Measurements from ENCODE around the gene EIF4H. TPM values are rescaled to one million over a fixed set of nuclear protein-coding genes. Genes with fewer than 3 reads are reported as not detected.

Gene EIF4H
- total RNA-seq, 4 donors from 2014 or later, result 212 to 351 (median 309) TPM

DNA sequence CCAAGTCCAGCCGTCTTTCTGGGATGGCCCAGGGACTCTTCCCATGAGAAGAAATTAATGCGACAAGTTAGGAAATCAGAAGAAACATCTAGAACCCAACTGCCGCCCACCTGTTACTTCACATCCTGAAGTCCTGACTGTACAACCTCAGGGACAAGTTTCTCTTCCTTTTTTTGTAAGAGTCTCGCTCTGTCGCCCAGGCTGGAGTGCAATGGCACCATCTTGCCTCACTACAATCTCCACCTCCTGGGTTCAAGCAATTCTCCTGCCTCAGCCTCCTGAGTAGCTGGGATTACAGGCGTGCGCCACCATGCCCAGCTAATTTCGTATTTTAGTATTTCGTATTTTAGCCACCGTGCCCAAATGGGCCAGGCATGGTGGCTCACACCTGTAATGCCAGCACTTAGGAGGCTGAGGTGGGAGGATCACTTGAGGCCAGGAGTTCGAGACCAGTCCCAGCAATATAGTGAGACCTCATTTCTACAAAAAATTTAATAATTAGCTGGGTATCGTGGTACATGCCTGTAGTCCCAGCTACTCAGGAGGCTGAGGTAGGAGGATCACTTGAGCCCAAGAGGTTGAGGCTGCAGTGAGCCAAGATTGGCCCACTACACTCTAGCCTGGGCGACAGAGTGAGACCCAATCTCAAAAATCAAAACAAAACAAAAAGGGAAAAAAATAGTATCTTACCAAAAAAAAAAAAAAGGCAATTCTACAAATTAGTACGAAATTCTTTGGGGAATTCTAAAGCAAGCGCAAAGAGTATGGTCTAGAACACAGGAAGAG is 56.5 kb downstream of the EIF4H start:
- Histone ChIP-seq H3K27ac (replicated peaks in 1 of 4) (no peak overlapping the region), H3K36me3 (peaks cover 16 to 80% (median 54%) of the 10 kb centered on the region in 4 donors)

DNA sequence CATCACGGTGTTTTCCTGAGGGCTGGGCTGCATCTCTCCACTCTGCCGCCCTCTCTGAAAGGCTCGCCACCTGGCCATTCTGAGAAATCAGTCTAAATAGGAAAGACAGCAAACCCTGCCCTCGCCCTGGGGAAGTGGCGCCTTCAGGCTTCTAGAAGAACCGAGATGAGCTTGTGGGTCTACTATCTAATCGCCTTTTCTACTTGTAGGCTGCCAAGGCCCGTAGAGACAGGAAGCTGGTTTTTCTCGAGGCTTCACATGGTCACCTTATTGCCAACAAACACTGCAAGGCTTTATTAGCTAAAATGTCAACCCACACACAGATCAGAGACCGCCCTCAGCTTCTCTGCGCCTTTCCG is 57.1 kb downstream of the EIF4H start:
- H3K27me3 ChIP-seq, result no peaks in the 10 kb centered on the region
- WGBS, result 89% methylated on average over 12 of the region's 12 CpGs
- no peaks in the 10 kb centered on the region for H3K9me3 ChIP-seq
- H3K27ac ChIP-seq (replicated peaks in 1 of 4), result no peak overlapping the region
- no peak overlapping the region for H3K4me3 ChIP-seq
- H3K36me3 ChIP-seq, result peaks cover 21 to 80% (median 57%) of the 10 kb centered on the region in 4 donors
- DNase-seq (ENCODE audit: extremely low spot score), result no peak
- H3K4me1 ChIP-seq, result peaks cover 0 to 4% (median 0%) of the 10 kb centered on the region in 4 donors
- intact Hi-C loops (cut with DNase I), result no loop called here
- no peak for TF ChIP-seq POLR2AphosphoS5 (IDR thresholded peaks at IDR 0.05)
- TF ChIP-seq, protein P1, sequence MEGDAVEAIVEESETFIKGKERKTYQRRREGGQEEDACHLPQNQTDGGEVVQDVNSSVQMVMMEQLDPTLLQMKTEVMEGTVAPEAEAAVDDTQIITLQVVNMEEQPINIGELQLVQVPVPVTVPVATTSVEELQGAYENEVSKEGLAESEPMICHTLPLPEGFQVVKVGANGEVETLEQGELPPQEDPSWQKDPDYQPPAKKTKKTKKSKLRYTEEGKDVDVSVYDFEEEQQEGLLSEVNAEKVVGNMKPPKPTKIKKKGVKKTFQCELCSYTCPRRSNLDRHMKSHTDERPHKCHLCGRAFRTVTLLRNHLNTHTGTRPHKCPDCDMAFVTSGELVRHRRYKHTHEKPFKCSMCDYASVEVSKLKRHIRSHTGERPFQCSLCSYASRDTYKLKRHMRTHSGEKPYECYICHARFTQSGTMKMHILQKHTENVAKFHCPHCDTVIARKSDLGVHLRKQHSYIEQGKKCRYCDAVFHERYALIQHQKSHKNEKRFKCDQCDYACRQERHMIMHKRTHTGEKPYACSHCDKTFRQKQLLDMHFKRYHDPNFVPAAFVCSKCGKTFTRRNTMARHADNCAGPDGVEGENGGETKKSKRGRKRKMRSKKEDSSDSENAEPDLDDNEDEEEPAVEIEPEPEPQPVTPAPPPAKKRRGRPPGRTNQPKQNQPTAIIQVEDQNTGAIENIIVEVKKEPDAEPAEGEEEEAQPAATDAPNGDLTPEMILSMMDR (IDR thresholded peaks at IDR 0.05), result no peak
- no peak for TF ChIP-seq POLR2A (IDR thresholded peaks at IDR 0.05; ENCODE audit: low read depth)
- TF ChIP-seq EP300 (IDR thresholded peaks at IDR 0.05), result no peak

More for the DNA sequence above, 56.5 kb downstream of the EIF4H start:
- Histone ChIP-seq H3K4me1 (peaks cover 0 to 4% (median 0%) of the 10 kb centered on the region in 4 donors), H3K27me3 (no peaks in the 10 kb centered on the region), H3K9me3 (no peaks in the 10 kb centered on the region), H3K4me3 (no peak overlapping the region)
- WGBS, result 89% methylated on average over 15 of the region's 15 CpGs
- no peak for DNase-seq (ENCODE audit: extremely low spot score)
- no peak for TF ChIP-seq EP300 (IDR thresholded peaks at IDR 0.05)
- no peak for TF ChIP-seq POLR2AphosphoS5 (IDR thresholded peaks at IDR 0.05)
- TF ChIP-seq, protein P1 (IDR thresholded peaks at IDR 0.05), result no peak
- intact Hi-C loops (cut with DNase I), result no loop called here

DNA sequence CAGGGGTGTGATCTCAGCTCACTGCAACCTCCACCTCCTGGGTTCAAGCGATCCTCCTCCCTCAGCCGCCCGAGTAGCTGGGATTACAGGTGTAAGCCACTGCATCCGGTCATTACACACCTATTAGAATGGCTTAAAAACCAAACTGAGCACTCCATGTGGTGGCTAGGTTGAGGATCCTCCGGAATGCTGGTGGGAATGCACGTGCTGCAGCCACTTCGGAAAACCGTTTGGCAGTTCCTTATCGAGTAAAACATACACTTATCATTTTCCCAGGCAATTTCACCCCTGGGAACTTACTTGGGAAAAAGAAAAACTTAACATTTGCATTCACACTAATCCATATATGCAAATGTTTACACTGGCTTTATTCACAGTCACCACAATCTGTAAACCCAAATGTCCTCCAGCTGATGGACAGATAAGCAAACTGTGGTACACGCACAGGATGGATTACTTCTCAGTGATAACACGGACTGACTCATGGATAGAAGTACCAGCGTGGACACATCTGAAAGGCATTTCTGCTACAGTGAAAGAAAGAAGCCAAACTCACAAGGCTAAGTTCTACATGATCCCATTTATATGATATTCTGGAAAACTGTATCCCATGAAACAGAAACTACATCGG is 59.6 kb downstream of the EIF4H start:
- Histone ChIP-seq H3K27ac (replicated peaks in 1 of 4) (no peak overlapping the region), H3K36me3 (peaks cover 33 to 98% (median 82%) of the 10 kb centered on the region in 4 donors), H3K4me3 (no peak overlapping the region), H3K9me3 (no peaks in the 10 kb centered on the region), H3K27me3 (no peaks in the 10 kb centered on the region), H3K4me1 (peaks cover 0 to 4% (median 0%) of the 10 kb centered on the region in 4 donors)
- 88% methylated on average over 13 of the region's 13 CpGs for WGBS
- no peak for DNase-seq (ENCODE audit: extremely low spot score)
- intact Hi-C loops (cut with DNase I), result no loop called here
- TF ChIP-seq POLR2AphosphoS5 (IDR thresholded peaks at IDR 0.05) (no peak), EP300 (IDR thresholded peaks at IDR 0.05) (no peak)
- TF ChIP-seq, protein P1 (IDR thresholded peaks at IDR 0.05), result no peak

DNA sequence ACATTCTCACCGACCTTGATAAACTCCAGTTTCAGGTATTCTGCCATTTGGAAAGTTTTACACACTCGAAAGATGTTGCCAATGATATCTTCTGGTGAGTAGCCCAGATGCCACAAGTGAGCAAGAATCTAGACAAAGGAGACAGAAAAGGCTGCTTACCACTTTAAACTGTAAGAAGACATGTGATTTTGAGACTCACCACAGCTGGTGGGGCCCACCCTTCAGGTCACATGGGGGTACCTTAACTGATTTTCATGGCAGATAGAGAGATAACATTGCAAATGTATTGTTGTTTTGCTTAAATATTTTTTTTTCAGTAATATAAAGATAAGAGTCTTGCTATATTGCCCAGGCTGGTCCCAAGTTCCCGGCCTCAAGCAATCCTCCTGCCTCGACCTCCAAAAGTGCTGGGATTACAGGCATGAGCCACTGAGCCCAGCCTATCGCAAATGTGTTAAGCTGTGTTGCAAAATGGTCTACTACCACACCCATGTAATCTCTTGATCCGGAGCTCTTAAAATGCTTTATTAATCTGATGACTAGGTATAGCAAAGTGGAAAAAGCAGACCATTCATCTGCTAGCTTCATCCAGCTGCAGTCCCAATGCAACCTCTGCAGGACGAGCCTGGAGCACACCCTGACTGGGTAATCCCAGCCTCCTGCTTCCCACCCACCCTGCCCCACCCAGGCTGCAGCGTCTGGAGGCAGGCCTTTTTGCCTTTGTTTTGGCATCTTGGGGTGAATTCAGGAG is 61.5 kb downstream of the EIF4H start:
- TF ChIP-seq EP300 (IDR thresholded peaks at IDR 0.05) (no peak), POLR2A (IDR thresholded peaks at IDR 0.05; ENCODE audit: low read depth) (no peak), POLR2AphosphoS5 (IDR thresholded peaks at IDR 0.05) (no peak)
- TF ChIP-seq, protein P1 (IDR thresholded peaks at IDR 0.05), result no peak
- peaks cover 49 to 99% (median 93%) of the 10 kb centered on the region in 4 donors for H3K36me3 ChIP-seq
- 89% methylated on average over 8 of the region's 8 CpGs for WGBS
- H3K4me3 ChIP-seq, result no peak overlapping the region
- H3K9me3 ChIP-seq, result no peaks in the 10 kb centered on the region
- no peaks in the 10 kb centered on the region for H3K27me3 ChIP-seq
- intact Hi-C loops (cut with DNase I), result no loop called here
- DNase-seq (ENCODE audit: extremely low spot score), result no peak
- H3K4me1 ChIP-seq, result no peaks in the 10 kb centered on the region
- no peak overlapping the region for H3K27ac ChIP-seq (replicated peaks in 1 of 4)
